SH-SY5Y (cell line): ENCODE data around the gene KLHL29.

Experiments used
- GATA2 ChIP-seq: IDR thresholded peaks from 2 replicates; pipeline ENCODE4 v1.6.1; 2011; ENCODE audit warnings: mild to moderate bottlenecking, low read depth, low read length
- GATA3 ChIP-seq: IDR thresholded peaks from 2 replicates; pipeline ENCODE4 v1.6.1; 2011; ENCODE audit warnings: low read depth, mild to moderate bottlenecking, low read length, moderate library complexity

Gene KLHL29

GRCh38 chr2:23563673-23564614, 179.0 kb downstream of the KLHL29 start:
- no peak for TF ChIP-seq GATA2
- TF ChIP-seq GATA3: no peak

GRCh38 chr2:23564615-23564960, 179.6 kb downstream of the KLHL29 start:
- TF ChIP-seq GATA3 (no peak), GATA2 (no peak)

GRCh38 chr2:23565374-23565773, 180.4 kb downstream of the KLHL29 start:
- TF ChIP-seq GATA2: no peak
- no peak for TF ChIP-seq GATA3

DNA sequence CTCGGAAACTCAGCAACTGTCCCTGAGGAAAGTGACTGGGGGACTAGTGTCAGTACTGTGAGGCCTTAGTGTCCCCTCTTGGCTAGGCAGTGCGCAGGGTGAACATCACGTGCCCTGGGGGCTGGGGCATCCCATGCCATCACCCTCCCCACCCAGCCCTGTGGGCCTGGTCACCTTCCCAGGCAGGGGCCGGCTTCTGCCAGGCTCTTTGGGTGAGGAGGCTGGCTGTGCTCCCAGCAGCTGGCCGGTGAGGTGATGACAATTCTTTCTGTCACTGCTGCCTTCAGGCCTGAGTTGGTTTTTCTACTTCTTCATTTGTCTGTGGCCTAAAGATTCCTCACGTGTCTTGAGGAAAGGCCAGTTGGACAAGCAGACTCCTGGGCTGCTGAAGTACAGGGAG, 180.8 kb downstream of the KLHL29 start:
- no peak for TF ChIP-seq GATA2
- TF ChIP-seq GATA3: no peak

GRCh38 chr2:23566241-23567142, 181.5 kb downstream of the KLHL29 start:
- TF ChIP-seq GATA3 (no peak), GATA2 (no peak)

GRCh38 chr2:23567161-23567756, 182.3 kb downstream of the KLHL29 start:
- TF ChIP-seq GATA2 (peak; percentile 92), GATA3 (no peak)

DNA sequence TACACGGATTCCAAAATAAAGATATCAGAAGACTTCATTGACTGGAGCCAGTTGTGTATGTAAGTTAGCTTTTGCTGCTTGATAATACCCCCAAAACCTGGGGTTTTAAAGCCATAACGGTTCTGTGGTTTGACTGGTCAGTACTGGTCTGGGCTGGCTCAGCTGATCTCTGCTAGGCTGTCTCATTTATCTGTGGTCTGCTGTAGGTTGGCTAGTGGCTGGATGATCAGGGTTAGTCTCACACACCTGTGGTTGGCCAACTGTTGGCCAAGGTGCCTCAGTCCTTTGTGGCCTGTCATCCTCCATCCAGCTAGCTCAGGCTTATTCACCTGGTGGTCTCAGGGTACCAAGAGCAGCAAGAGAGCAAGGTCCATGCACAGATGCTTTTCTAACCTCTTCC, 183.2 kb downstream of the KLHL29 start:
- no peak for TF ChIP-seq GATA3
- no peak for TF ChIP-seq GATA2

GRCh38 chr2:23568626-23569190, 183.7 kb downstream of the KLHL29 start:
- no peak for TF ChIP-seq GATA3
- no peak for TF ChIP-seq GATA2

DNA sequence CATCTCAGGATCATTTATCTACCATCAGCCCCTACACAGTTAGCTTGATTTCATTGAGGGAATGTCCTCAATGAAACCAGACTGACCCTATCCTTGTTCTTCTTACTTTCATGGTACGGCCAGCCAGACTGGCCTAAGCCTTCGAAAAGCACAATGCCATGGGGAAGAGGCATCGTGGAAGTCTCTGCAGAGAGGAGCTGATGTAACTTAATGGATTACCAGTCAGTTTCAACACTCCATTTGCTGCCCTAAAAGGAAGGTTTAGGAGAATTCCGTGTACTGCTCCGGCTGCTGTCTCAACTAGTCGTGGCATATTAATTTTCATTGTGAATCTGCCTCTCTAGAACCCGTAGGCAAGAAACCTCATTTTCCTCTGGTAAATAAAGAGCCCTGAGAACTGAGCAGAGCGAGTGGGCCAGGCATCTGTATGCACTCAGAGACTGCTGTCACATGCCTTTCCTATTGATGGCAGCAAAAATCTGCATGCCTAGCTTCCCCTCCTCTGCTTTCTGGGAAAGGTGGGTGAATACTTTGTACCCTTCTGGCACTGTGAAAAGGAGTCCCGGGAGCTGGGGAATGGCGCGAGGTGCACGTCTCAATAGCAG, 184.9 kb downstream of the KLHL29 start:
- no peak for TF ChIP-seq GATA2
- TF ChIP-seq GATA3: no peak

DNA sequence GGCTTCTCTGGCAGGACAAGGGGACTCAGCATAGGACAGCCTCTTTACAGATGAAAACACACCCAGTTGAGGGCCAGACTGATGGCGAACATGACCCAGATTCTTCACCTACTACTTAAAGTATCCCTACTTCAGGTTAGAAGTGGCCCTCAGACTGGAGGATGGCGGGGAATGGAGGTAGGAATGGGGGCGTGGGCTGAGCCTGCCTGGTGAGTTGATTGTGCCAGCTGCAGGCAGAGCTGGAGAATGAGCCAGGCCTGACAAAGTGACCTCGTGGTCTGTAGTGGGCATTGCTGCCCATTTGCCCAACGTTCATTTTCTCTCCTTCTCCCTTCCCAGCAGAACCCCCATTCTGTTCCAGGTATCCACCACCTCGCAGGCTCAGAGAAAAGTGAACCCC, 186.1 kb downstream of the KLHL29 start:
- TF ChIP-seq GATA2 (no peak), GATA3 (no peak)

DNA sequence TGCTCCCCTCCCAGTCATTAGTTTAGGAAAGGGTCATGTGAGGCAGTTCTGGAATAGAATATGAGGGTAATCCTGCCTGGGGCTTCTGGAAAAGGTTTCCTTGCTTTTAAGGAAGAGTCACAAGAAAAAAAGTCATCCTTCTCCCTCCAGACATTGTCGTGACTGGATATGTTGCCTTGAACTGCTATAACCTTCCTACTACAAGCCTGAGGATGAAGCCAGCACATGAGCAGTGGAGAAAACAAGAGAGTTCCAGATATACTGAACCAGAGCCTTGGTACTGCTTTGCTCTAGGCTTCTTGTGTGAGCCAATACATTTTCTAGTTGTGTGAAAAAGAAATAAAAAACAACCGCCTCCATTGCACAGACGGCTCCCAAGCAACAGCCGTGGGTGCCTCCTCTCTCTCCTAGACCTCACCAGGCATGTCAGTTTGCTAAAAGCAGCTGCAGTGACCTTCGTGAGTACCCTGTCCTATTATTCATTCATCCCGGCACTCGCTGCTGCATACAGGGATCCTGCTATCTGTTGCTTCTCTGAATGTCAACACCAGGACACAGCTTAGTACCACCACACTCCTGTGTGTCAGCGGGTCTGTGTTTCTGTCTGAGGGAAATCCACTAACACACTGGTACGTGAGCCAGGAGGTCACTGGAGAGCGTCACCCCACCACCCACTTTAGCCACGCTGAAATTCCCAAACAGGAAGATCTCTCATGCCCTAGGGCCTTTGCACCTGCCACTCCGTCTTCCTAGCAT, 186.7 kb downstream of the KLHL29 start:
- no peak for TF ChIP-seq GATA3
- TF ChIP-seq GATA2: no peak

GRCh38 chr2:23574919-23575654, 190.1 kb downstream of the KLHL29 start:
- no peak for TF ChIP-seq GATA3
- TF ChIP-seq GATA2: no peak
